ENCODE data around the gene CNTN2.

Gene CNTN2

DNA sequence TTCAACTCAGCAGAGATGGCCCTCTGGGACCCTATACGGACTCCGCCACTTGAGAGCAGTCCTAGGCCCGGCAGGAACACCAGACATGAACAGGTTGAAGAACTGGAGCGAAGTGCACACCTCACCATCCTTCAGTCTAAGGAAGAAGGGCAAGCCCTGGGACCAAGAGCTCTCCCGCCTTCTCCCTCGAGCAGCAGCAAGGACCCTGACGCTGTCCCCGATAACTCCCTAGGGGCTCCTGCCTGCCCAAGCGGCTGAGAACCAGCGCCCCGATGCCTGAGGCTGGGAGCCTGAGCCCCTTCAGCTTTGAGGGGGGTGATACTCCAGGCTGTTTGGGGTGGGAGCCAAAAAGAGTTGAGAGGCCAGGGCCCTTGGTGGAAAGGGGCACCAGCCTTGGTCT lies 31.1 kb downstream of the CNTN2 start:
- no peak for DNase-seq

- DNase-seq, result no peak
Measured at GRCh38 chr1:205074513-205074912, 31.5 kb downstream of the CNTN2 start.

DNA sequence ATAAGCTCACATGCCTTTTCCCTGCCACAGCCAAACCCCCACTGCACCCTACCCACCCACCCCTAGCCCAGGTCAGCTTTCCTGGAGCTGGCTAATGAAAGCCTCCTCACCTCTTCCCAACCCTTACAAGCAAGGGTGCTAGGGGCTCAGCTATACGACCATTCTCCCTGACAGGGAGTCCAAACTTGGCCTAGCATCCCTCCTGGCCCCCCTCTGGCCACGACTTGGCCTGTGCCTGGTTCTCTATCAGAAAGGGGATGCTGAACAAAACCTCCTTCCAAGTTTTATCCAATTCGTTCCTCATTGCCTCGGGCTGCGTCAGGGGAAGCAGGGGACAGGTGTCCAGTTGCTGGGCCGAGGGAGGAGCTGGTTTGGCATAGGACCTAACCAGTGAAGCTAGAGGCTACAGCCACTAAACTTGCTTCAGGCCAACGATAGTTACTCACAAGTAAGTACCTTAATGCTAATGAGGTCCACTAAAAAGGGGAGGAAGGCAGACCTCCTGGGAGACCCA lies 32.7 kb downstream of the CNTN2 start:
- no peak for DNase-seq

DNA sequence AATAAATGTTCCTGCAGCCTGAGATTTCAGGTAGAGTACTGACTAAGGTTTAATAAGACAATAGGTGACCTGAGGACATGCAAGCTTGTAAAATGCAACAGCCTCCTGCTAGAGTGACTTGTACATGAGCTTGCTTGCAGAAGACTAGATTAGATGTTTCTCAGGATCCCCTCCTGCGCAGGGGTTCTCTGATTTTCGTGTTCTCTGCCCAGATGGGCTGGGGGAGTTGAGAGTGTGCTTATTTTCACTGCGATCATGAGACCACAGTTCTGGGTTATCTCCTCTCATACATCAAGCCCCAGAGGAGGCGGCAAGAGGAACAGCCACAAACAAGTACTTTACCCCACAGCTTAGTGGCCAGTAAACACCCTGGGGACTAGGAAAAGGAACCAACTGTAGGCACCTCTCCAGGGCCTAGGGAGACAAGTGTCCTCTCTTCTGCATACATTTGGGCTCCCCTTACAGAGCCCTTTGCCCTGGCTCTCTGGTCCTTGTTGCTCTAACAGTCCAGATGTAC lies 33.3 kb downstream of the CNTN2 start:
- no peak for DNase-seq

- DNase-seq, result no peak
Measured at GRCh38 chr1:205077158-205077933, 34.3 kb downstream of the CNTN2 start.

DNA sequence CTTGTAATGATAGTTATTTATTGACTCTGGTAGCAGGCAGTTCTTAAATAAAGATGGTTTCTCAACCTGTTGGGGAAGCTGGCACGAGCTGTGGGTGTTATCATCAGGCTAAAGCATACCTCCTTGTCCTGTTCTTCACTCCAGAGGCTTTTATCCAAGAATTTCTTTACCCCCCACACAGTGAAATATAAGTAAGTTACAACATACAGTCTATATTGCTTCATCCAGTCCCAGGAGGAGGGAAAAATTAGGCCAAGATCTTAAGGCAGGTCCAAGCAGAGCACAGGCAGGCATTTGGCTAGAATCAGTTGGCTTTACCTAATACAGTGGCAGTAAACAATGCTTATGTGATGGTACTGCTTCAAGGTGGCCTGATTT lies 34.9 kb downstream of the CNTN2 start:
- DNase-seq, result no peak

DNA sequence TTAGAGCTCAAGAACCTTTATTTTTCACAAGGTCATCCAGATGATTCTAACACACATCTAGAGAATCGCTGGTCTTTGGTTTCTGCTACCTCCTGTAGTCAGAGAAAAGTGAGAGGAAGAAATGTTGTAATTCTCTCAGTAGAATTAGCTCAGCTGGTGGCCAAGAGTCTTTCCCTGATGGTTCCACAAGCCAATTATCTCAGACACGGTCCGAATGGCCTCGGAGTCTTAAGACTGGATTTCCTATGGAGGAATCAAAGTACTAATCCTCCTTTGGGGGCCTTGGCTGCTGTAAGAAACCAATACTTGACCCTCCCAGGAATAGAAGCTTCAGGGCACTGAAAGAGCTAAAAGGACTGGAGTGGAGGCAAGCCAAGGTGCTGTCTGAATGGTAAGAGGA lies 39.4 kb downstream of the CNTN2 start:
- no peak for DNase-seq

DNA sequence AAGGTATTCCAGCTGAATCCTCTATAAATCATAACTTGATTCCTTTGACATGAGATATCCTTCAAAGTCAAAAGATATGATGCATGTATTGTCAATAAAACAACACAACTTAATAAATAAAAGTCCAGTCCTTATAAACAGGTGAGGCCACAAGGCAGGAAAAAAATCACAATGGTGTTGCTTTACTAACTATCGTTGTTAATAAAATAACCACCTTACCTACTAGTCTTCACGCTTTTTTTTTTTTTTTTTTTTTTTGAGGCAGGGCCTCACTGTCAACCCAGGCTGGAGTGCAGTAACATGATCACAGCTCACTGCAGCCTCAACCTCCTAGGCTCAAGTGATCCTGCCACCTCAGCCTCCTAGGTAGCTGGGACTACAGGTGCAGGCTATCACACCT lies 41.3 kb downstream of the CNTN2 start, which contains the start of gene TMEM81:
Gene TMEM81, minus strand, starts transcription at position 101 of the 400 bp plus-strand sequence. CDS start 140 bp downstream, outside the sequence.
- no peak for DNase-seq

DNA sequence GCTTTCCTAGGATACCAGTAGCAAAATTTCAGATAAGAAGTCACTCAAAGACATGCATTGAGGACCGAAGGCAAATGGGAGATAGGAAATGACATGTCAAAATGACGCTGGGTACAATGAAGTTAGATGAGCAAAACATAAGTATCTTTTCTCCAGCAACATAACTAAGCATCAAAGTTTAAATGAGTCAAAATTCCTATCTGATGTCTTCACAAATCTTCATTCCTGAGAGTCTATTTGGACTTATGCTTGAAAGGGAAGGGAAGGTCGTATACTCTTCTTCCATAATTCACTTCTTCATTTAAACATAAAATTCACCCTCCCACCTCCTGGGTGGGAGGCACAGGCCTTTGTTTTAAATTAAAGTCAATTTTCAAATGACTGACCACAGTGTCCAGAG lies 45.3 kb downstream of the CNTN2 start:
- no peak for DNase-seq

- DNase-seq, result no peak
Measured at GRCh38 chr1:205091043-205091740, 48.2 kb downstream of the CNTN2 start.

DNA sequence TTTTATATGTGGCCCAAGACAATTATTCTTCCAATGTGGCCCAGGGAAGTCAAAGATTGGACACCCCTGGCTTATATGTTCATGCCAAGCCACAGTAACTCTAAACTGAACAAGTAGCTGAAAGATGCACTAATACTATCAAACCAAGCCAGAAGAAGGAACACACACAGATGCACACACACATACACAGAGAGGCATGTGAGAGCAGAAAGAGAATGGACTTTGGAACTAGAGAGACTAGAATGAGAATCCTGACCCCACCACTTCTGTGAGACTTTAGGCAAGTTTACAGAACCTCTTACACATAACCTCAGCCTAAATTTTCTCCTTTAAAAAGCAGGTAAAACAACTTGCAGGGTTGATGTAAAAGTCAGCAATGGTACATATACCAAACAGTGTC lies 52.4 kb downstream of the CNTN2 start:
- DNase-seq, result no peak

GRCh38 chr1:205098242-205098641 lies 55.2 kb downstream of the CNTN2 start:
- no peak for DNase-seq

DNA sequence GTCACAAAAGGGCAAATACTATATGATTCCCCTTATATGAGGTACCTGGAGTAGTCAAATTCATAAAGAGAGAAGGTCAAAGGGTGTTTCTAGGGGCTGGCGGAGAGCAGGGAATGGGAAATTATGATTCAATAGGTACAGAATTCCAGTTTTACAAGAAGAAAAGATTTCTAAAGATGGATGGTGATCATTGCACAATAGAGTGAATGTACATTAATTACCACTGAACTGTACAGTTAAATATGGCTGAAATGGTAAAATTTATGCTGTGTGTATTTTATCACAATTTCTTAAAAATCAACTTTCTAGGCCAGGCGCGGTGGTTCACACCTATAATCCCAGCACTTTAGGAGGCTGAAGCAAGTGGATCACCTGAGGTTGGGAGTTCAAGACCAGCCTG lies 59.4 kb downstream of the CNTN2 start:
- no peak for DNase-seq

- DNase-seq, result no peak
Measured at GRCh38 chr1:205107327-205107726, 64.3 kb downstream of the CNTN2 start.

GRCh38 chr1:205108464-205108863 lies 65.5 kb downstream of the CNTN2 start:
- DNase-seq, result no peak

DNA sequence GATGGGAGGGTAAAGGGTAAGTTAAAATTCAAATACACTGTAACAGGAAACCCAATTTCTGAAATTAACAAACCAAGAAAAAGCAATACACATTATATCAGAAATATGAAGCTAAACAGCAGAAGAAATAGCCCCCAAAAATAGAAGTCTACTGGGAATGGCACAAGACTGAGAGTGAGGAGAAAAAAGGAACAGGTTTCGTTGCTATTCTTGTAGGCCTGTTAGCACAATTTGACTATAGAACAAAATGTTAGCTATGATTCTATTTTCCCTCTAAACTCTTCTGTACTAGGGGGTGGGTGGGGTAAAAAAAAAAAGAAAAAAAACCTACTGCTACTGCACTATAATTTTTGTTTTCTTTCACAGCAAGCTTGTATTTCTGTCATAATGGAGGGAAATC lies 66.3 kb downstream of the CNTN2 start:
- DNase-seq, result no peak

DNA sequence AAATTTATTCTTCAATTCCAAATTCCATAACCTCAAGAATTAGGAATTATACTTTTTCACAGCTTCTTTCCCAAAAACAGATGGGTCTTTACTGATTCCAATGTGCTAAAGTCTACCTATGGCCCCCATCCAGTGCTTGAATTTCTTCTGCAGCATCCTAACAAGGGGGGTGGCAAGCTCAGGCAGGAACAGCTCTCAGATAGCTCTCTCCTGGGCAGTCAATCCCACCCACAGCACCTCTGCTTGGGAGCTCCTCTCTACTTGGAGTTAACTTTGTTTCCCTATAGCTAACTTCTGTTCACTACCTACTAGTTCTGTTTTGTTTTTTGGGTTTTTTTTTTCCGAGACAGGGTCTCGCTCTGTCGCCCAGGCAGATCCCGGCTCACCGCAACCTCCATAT lies 66.7 kb downstream of the CNTN2 start:
- DNase-seq, result no peak

DNA sequence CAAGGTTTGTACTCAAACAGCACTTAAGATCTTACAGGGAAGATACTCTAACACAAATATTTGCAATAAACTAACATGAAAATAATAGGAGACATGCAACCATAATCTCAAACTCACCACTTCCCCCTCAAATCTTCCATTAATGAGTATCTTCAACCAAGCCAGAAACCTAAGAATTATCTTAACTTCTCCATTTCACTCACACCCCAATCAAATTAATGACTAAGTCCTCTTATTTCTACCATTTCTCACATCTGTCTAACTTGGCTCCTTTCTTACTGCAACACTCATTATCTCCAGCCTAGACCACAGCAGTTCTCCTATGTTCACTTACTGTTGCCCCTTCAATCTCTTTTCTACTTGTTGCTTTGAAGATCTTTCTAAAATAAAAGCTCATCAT lies 68.3 kb downstream of the CNTN2 start:
- no peak for DNase-seq

- no peak for DNase-seq
Measured at GRCh38 chr1:205118752-205119151, 75.7 kb downstream of the CNTN2 start.

DNA sequence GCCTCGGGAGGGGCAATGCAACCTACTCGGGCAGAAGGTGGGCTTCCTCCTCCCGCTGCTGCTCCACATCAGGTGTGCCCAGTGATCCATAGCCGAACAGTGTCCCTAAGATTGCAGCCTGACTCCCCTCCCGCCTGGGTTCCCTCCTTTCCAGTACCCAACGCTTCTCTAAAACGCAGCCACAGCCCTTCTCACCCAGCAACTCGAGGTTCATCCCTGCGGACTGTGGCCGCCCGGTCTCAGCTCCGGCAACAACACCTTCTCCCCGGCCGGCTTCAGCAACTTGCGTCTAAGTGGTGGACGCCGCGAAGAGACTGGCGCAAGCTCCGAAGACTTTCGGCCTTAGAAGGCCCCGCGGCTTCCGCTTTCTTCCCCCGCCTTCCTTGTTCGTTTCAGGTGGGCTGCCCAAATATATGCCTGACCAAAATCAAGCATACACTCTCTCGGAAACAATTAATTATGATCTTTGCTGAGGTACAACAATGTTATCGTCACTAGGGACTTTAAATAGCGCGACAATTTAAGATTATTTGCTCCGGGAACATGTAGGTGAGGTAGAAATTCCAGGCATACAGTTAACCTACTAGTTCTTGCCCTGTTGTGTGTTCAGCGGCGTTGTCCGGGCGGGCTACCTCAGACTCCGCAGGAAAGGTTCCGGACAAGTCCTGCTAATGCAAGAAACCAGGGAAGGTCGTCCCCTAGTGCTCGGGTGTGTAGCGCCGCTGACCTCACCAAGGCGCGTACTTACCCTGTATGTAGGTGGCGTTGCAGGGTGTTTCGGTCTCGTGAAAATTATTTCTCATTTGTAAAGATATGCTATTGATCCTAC lies 78.9 kb downstream of the CNTN2 start, which contains the start of gene RBBP5:
Gene RBBP5, minus strand, starts transcription at position 319 of the 829 bp plus-strand sequence. Its CDS starts 105 bp downstream, at position 214.
- peak; percentile 97 for DNase-seq

GRCh38 chr1:205122489-205122882 lies 79.5 kb downstream of the CNTN2 start:
- DNase-seq, result no peak

DNA sequence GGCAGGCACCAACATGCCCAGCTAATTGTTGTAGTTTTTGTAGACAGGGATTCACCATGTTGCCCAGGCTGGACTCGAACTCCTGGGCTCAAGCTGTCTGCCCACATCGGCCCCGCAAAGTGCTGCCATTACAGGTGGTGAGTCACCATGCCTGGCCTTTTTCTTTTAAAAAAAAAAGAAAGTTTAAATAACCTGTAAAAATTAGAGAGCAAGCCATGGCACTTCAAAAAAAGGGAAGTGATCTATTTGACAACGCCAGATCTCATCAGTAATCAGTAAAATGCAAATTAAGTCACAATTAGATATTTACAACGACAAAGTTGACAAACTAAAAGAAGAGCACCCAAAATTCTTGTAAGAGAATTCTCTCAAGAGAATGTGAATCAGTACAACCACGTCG lies 81.7 kb downstream of the CNTN2 start:
- no peak for DNase-seq

- no peak for DNase-seq
Measured at GRCh38 chr1:205127646-205128045, 84.6 kb downstream of the CNTN2 start.

Measured in suppressor macrophage treated with lipopolysaccharide for 4 hours (primary cell).